Measurements from ENCODE around the gene PKP2. TPM values are rescaled to one million over a fixed set of nuclear protein-coding genes. Genes with fewer than 3 reads are reported as not detected.

Gene PKP2
- total and polyA plus RNA-seq, 2 experiments from 2014 or later = 0.21 to 0.22 TPM

GRCh38 chr12:32776258-32776657 lies 120.3 kb downstream of the PKP2 start:
- Histone ChIP-seq H3K79me2 (ENCODE audit: insufficient read depth) (no peaks in the 10 kb centered on the region), H3K4me1 (ENCODE audit: insufficient read depth) (no peaks in the 10 kb centered on the region), H3K27me3 (replicated peaks; ENCODE audit: insufficient read depth) (no peaks in the 10 kb centered on the region), H2AFZ (no peak overlapping the region), H4K20me1 (ENCODE audit: insufficient read depth) (no peaks in the 10 kb centered on the region), H3K27ac (no peak overlapping the region), H3K9ac (no peak overlapping the region), H3F3A (ENCODE audit: insufficient read depth) (no peaks in the 10 kb centered on the region), H3K9me3 (ENCODE audit: low read depth) (no peaks in the 10 kb centered on the region), H3K4me2 (ENCODE audit: unreplicated experiment) (no peak overlapping the region), H3K36me3 (ENCODE audit: low read depth) (no peaks in the 10 kb centered on the region), H3K4me3 (no peak overlapping the region), H3K9me2 (ENCODE audit: insufficient read depth) (no peaks in the 10 kb centered on the region)
- no peak for DNase-seq
- 27 to 37% methylated on average over 4 of the region's 4 CpGs for WGBS, 2 experiments (ENCODE audit: low coverage in 1 of 2, low lambda C conversion rate in 2 of 2, missing lambda C conversion rate in 2 of 2)
- no peak for TF ChIP-seq EZH2phosphoT487 (IDR thresholded peaks at IDR 0.05; ENCODE audit: insufficient read depth, low read depth)
- no peak for TF ChIP-seq EZH2 (IDR thresholded peaks at IDR 0.05; ENCODE audit: insufficient read depth, poor library complexity, severe bottlenecking)
- in situ Hi-C loops (cut with MboI) = no loop called here

- H3K27ac ChIP-seq = no peak overlapping the region
- no peak for DNase-seq
- 10 to 13% methylated on average over 6 of the region's 6 CpGs for WGBS, 2 experiments (ENCODE audit: low coverage in 1 of 2, low lambda C conversion rate in 2 of 2, missing lambda C conversion rate in 2 of 2)
- no peak overlapping the region for H2AFZ ChIP-seq
- in situ Hi-C loops (cut with MboI) = loop anchor here (25.0 kb wide), 1 partner anchor 664 kb away; the partner anchor contains the start of gene SYT10
- H3K27me3 ChIP-seq (replicated peaks; ENCODE audit: insufficient read depth) = no peaks in the 10 kb centered on the region
- no peaks in the 10 kb centered on the region for H3F3A ChIP-seq (ENCODE audit: insufficient read depth)
- no peak overlapping the region for H3K9ac ChIP-seq
- H4K20me1 ChIP-seq (ENCODE audit: insufficient read depth) = no peaks in the 10 kb centered on the region
- H3K4me3 ChIP-seq = no peak overlapping the region
- H3K36me3 ChIP-seq (ENCODE audit: low read depth) = no peaks in the 10 kb centered on the region
- no peaks in the 10 kb centered on the region for H3K9me2 ChIP-seq (ENCODE audit: insufficient read depth)
- no peaks in the 10 kb centered on the region for H3K4me1 ChIP-seq (ENCODE audit: insufficient read depth)
- TF ChIP-seq EZH2 (IDR thresholded peaks at IDR 0.05; ENCODE audit: insufficient read depth, poor library complexity, severe bottlenecking) (no peak), EZH2phosphoT487 (IDR thresholded peaks at IDR 0.05; ENCODE audit: insufficient read depth, low read depth) (no peak)
- no peaks in the 10 kb centered on the region for H3K79me2 ChIP-seq (ENCODE audit: insufficient read depth)
- H3K4me2 ChIP-seq (ENCODE audit: unreplicated experiment) = no peak overlapping the region
- no peaks in the 10 kb centered on the region for H3K9me3 ChIP-seq (ENCODE audit: low read depth)
These were observed 122.9 kb downstream of the PKP2 start for GRCh38 chr12:32773691-32774090.

DNA sequence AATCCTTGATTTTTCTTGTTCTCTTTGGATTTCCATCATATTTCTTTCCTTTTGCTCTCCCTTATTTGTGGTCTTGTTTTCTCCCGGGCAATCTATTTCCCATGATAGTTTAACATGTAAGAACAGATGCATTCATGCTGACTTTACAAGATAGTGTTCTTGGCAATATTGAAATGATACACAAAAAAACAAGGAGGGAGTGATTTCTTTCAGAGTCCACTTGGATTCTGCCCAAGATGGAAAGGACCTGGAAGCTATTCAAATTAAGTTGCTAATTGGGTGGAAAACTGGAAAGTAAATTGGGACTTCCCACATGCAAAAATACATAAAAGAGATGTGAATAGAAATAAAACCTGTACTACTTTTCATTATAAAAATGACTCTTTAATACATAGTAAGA lies 126.4 kb downstream of the PKP2 start:
- Histone ChIP-seq H3K9me3 (ENCODE audit: low read depth) (no peaks in the 10 kb centered on the region), H3K27ac (no peak overlapping the region), H4K20me1 (ENCODE audit: insufficient read depth) (no peaks in the 10 kb centered on the region), H3K4me3 (no peak overlapping the region), H3K27me3 (replicated peaks; ENCODE audit: insufficient read depth) (no peaks in the 10 kb centered on the region), H3K9me2 (ENCODE audit: insufficient read depth) (no peaks in the 10 kb centered on the region), H3K4me2 (ENCODE audit: unreplicated experiment) (no peak overlapping the region), H3K9ac (no peak overlapping the region), H3K4me1 (ENCODE audit: insufficient read depth) (no peaks in the 10 kb centered on the region), H3K79me2 (ENCODE audit: insufficient read depth) (no peaks in the 10 kb centered on the region), H2AFZ (no peak overlapping the region), H3F3A (ENCODE audit: insufficient read depth) (no peaks in the 10 kb centered on the region), H3K36me3 (ENCODE audit: low read depth) (no peaks in the 10 kb centered on the region)
- in situ Hi-C loops (cut with MboI) = loop anchor here (25.0 kb wide), 1 partner anchor 667 kb away; the partner anchor contains the start of gene SYT10
- DNase-seq = no peak
- WGBS, 2 experiments (ENCODE audit: low coverage in 1 of 2, low lambda C conversion rate in 2 of 2, missing lambda C conversion rate in 2 of 2) = 31 to 52% methylated on average over 1 of the region's 1 CpG
- TF ChIP-seq EZH2 (IDR thresholded peaks at IDR 0.05; ENCODE audit: insufficient read depth, poor library complexity, severe bottlenecking) (no peak), EZH2phosphoT487 (IDR thresholded peaks at IDR 0.05; ENCODE audit: insufficient read depth, low read depth) (no peak)

DNA sequence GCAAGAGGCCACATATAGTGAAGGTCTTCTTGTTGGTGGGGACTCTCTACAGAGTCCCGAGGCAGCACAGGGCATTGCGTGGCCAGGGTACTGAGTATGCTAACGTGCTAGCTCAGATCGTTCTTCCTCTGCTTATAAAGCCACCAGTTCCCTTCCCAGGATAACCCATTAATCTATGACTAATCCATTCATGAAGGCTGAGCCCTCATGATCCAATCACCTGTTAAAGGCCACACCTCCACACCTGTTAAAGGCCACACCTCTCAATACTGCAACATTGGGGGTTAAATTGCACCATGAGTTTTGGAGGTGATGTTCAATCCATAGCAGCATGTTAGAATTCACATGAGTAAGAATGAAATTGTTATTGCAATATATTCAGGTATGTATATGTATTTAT lies 128.1 kb downstream of the PKP2 start:
- no peak overlapping the region for H3K4me3 ChIP-seq
- H3K4me2 ChIP-seq (ENCODE audit: unreplicated experiment) = no peak overlapping the region
- H3K9me3 ChIP-seq (ENCODE audit: low read depth) = no peaks in the 10 kb centered on the region
- no peaks in the 10 kb centered on the region for H3K79me2 ChIP-seq (ENCODE audit: insufficient read depth)
- no peaks in the 10 kb centered on the region for H3K27me3 ChIP-seq (replicated peaks; ENCODE audit: insufficient read depth)
- H3K9me2 ChIP-seq (ENCODE audit: insufficient read depth) = no peaks in the 10 kb centered on the region
- in situ Hi-C loops (cut with MboI) = loop anchor here (10.0 to 25.0 kb wide), 2 partner anchors 669 to 1236 kb away; partner anchors contain the start of gene SYT10
- no peaks in the 10 kb centered on the region for H3K4me1 ChIP-seq (ENCODE audit: insufficient read depth)
- H3K9ac ChIP-seq = no peak overlapping the region
- no peaks in the 10 kb centered on the region for H3K36me3 ChIP-seq (ENCODE audit: low read depth)
- H3K27ac ChIP-seq = no peak overlapping the region
- 38 to 50% methylated on average over 3 to 4 of the region's 4 CpGs for WGBS, 2 experiments (ENCODE audit: low coverage in 1 of 2, low lambda C conversion rate in 2 of 2, missing lambda C conversion rate in 2 of 2)
- H3F3A ChIP-seq (ENCODE audit: insufficient read depth) = no peaks in the 10 kb centered on the region
- no peak overlapping the region for H2AFZ ChIP-seq
- DNase-seq = no peak
- TF ChIP-seq EZH2phosphoT487 (IDR thresholded peaks at IDR 0.05; ENCODE audit: insufficient read depth, low read depth) = no peak
- TF ChIP-seq EZH2 (IDR thresholded peaks at IDR 0.05; ENCODE audit: insufficient read depth, poor library complexity, severe bottlenecking) = no peak
- no peaks in the 10 kb centered on the region for H4K20me1 ChIP-seq (ENCODE audit: insufficient read depth)
